GM19035 (cell line): Measurements from ENCODE around the gene ELN.
A peak's percentile ranks its signal among the peaks of the same experiment; 100 is the strongest.

ENCODE experiments used
- ATAC-seq: cut with Tn5 transposase; IDR thresholded peaks from one replicate; pipeline ENCODE4 v1.9.1; 2021; ENCODE audit not compliant: unreplicated experiment

The ELN gene

DNA sequence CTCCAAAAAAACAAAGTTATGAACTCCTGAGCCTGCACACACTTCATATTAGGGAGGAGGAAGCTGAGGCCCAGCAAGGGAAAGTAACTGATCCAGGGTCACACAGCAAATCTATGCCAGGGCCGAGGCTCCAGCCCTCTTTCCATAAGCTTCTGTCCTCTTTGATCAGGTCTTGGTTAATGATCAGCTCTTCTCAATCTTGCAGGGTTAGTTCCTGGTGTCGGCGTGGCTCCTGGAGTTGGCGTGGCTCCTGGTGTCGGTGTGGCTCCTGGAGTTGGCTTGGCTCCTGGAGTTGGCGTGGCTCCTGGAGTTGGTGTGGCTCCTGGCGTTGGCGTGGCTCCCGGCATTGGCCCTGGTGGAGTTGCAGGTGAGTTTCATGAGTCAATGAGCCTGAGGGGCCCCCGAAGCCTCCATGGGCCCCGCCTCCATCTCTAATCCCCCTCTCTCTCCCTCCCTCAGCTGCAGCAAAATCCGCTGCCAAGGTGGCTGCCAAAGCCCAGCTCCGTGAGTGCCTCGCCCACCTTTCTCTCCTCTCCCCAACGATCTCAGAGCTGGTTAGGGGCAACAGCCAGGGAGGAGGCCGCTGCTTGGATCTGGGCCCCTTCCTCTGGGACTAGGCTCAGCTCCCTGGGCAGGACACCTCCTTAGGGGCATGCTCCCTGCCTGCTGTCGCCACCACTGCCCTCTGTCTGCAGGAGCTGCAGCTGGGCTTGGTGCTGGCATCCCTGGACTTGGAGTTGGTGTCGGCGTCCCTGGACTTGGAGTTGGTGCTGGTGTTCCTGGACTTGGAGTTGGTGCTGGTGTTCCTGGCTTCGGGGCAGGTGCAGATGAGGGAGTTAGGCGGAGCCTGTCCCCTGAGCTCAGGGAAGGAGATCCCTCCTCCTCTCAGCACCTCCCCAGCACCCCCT is 32.0 kb downstream of the ELN start:
- no peak for ATAC-seq

DNA sequence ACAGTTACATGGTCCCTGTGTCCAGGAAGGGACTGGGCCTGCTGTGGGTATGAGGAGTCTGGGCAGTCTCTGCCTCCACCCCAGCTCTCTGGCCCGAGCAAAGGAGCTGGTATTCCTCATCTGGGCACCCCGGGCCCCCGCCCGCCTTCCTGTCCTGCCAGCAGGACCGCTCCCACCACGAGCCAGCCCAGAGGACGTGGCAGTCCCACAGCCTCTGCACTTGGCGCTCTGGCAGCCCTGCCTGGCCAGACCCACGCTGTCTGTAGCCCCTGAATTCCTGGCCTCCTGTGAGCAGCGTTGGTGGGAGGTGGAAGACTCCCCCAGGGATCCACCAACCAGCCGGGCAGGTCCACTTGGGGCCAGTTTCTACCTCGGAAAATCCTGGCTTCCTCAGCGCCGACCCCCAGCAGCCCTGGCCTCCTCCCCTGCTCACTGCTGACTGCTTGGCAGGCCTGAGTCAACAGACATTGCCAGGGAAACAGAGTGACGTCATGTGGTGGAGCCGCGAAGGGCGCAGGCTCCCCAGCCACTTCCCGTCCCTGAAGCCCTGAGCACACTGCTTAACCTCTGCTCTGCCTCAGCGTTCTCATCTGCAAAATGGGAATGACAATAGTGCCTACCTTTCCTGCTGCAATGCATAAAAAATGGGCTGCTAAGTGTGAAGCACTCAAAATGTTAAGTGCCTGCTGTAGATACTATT is 34.0 kb downstream of the ELN start:
- ATAC-seq = peak; percentile 71

DNA sequence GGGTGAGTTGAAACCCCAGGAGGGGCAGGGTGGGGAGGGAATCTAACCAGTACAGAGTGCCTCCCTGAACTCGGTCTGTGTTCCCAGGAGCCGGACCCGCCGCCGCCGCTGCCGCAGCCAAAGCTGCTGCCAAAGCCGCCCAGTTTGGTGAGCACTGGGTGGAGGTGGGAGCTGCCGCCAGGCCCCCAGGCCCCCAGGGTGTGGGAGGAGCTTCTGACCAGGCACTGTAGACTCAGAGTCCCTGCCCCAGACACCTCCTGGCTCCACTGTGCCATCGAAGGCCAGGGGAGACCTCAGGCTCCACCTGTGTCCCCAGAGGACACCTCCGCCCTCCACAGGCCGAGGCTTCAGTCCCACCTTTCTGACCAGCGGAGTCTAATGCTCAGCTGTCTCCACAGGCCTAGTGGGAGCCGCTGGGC is 35.3 kb downstream of the ELN start:
- no peak for ATAC-seq

DNA sequence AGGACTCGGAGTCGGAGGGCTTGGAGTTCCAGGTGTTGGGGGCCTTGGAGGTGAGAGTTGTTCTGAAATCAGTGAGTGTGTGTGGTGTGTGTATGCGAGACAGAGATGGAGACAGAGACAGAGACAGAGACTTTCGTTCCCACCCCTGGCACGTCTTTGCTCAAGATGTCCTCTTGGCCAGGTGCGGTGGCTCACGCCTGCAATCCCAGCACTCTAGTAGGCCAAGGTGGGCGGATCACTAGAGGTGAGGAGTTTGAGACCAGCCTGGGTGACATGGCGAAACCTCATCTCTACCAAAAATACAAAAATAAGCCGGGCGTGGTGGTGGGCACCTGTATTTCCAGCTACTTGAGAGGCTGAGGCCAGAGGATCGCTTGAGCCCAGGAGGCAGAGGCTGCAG is 35.7 kb downstream of the ELN start:
- no peak for ATAC-seq

DNA sequence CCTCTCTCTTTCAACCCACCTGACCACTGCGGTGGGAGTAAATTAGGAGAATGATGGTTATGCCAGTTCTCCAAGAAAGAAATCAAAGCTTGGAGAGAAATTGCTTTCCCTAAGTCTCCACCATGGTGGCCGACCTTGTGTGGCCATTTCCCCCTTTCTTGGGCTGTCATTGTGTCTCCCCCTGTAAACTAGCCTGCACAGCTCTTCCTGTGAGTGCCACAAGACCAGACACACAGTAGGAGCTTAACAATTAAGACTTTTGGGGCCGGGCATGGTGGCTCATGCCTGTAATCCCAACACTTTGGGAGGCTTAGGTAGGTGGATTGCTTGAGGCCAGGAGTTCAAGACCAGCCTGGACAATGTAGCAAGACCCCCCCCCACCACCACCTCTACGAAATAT is 36.7 kb downstream of the ELN start:
- no peak for ATAC-seq

DNA sequence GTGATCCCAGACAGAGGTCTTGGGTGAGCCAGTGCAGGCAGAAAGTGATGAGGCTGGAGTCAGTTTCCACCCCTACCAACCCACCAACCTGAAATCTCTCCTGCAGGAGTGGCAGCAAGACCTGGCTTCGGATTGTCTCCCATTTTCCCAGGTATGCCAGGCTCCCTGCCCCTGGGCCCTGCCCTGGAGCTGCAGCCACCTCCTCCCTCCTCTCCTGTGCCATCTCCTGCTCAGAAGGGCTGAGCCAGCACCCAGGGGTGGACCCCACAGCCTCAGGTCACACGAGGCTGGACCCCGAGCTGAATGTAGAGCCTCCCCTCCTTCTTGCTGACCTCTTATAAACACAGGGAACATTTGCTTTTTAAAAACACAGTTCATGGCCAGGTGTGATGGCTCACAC is 38.7 kb downstream of the ELN start:
- ATAC-seq = no peak

DNA sequence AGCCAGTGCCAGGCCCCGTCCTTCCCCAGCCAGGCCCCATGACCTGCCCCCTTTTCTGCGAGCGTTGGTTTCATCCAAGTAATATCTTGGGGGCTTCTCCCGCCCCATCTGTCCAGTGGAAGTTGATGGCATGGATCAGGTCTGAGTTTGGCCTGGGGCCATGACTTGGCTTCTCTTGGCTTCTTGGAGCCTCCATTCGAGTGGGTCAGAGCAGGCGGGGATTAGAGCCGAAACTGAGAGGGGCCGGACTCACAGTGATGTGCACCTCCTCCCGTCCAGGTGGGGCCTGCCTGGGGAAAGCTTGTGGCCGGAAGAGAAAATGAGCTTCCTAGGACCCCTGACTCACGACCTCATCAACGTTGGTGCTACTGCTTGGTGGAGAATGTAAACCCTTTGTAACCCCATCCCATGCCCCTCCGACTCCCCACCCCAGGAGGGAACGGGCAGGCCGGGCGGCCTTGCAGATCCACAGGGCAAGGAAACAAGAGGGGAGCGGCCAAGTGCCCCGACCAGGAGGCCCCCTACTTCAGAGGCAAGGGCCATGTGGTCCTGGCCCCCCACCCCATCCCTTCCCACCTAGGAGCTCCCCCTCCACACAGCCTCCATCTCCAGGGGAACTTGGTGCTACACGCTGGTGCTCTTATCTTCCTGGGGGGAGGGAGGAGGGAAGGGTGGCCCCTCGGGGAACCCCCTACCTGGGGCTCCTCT is 40.6 kb downstream of the ELN start:
- no peak for ATAC-seq

DNA sequence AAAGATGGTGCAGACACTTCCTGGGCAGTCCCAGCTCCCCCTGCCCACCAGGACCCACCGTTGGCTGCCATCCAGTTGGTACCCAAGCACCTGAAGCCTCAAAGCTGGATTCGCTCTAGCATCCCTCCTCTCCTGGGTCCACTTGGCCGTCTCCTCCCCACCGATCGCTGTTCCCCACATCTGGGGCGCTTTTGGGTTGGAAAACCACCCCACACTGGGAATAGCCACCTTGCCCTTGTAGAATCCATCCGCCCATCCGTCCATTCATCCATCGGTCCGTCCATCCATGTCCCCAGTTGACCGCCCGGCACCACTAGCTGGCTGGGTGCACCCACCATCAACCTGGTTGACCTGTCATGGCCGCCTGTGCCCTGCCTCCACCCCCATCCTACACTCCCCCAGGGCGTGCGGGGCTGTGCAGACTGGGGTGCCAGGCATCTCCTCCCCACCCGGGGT is 41.1 kb downstream of the ELN start:
- no peak for ATAC-seq

DNA sequence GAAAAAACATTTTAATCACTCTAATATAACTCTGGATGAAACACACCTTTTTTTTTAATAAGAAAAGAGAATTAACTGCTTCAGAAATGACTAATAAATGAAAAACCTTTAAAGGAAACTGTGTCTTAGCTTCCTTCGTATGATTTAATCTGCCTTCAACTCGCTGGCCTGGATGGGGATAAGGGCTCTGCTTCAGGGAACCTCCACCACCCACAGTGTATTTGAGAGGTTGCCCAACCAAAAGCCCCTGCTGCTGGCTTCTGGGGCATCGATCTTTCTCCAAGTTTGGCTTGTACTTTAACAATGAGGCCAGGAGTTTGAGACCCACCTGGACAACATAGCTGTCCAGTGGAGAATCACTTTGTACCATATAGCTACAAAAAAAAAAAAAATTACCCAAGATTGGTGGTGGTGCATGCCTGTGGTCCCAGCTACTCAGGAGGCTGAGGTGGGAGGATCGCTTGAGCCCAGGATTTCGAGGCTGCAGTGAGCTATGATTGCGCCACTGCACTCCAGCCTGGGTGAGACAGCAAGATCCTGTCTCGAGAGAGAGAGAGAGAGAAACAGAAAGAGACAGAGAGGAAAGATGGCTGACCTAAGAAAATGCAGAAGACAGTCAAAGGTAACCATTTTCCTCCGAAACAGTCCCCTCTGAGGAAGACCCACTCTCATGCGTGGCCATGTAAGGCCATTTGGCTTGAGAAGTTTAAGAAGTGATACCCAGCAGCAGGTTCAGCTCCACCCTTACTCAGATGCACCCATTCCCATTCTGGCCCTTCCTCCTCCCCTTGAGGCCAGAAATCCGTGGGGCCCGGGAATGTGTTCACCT is 42.0 kb downstream of the ELN start:
- ATAC-seq = no peak

DNA sequence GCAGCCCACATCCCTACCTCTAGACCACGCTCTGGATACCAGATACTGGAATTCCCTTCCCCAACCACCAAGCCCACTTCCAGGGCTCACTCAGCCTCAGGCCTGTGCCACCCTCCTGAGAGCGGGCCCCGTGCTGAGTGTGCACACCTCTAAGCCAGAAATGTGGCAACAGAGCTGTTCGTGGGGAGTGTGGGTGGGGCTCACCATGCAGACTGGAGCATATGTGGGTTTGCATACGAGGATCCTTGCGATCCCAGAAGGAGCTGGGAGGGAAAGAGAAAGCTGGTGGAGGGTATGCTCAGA is 42.6 kb downstream of the ELN start:
- ATAC-seq = no peak

DNA sequence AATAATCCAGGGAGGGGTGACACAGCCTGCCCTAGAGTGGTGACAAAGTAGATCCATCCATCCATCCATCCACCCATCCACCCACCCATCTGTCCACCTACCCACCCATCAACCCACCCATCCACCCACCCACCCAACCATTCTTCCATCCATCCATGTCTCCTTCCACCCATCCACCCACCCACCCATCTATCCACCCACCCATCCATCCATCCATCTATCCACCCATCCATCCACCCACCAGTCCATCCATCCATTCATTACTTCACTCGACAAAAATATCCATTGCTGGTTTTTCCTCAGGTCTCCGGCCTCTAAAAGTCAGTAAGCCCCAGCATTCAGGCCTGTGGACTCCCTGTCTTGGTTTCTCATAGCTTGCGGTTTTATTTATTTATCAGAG is 43.1 kb downstream of the ELN start:
- ATAC-seq = no peak

DNA sequence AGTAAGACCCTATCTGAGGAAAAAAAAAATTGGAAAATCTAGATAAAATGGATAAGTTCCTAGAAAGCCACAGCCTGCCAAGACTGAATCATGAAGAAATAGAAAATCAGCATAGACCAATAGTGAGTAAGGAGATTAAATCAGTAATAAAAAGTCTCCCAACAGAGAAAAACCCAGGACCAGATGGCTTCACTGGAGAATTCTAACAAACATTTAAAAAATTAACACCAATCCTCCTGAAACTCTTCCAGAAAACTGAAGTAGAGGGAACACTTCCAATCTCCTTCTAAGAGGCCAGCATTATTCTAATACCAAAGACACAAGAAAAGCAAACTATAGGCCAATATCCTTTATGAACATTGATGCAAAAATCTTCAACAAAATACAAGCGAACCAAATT is 46.8 kb downstream of the ELN start:
- no peak for ATAC-seq

DNA sequence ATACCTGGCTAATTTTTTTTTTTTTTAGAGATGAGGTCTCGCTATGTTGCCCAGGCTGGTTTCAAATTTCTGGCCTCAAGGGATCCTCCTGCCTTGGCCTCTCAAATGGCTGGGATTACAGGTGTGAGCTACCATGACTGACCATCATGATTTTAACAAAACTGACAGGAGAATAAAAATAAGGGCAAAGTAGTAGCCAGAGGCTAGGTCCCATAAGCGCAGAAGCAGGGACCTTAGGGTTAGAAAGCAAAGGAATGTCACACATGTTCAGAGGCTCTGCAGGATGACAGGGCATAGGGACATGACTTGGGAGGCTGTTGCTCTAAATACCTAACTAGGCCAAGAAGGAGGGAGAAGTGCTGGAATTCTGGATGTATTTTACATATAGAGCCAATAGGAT is 50.5 kb downstream of the ELN start:
- ATAC-seq = no peak

DNA sequence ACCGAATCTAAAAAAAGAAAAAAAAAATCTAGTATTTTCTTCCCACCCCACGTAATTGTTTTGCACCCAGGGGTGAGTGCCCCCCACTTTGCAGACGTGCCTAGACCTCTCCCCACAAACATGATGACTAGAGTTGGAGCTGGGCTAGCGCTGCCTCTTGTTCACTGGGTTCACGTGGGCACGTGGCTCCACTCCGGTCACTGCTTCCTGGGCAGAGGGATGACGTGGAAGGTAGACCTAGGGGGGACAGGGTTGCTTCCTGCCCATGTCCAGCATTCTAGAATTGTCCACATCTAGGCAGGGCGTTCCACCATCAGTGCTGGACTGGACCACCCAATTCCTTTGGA is 54.8 kb downstream of the ELN start:
- ATAC-seq = no peak

DNA sequence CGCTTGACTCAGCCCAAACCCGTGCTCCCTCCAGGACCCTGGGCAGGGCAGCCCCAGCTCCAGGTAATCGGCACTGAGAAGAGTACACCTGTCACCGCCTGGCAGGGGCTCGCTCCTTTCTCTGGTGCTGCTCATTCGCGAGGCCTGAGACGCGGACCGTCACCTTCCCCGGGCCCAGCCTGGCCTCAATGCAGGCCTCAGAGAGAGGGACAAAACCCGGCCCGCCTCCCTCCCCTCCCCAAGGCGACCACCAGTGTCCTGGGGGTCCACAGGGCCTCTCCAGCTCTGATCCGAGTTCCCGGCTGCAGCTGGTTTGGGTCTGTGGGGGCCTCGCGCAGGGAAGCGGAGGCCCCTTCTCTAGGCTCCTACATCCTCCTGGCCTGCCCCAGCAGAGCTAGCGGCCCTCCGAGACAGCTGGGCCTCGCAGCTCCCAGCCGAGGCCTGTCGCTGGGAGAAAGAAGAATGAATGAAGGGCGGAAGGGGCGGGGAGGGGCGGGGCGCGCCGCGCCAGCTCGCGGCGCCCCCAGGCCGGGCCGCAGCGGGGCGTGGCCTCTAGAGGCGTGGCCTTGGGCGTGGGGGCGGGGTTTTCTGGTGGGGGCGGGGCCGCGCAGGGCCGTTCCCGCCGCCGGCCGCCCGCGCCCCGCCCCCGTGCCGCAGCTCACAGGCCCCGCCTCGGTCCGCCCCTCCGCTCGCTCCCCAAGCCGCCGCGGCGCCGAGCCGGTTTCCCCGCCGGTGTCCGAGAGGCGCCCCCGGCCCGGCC is 55.3 kb downstream of the ELN start, which contains the start of gene LIMK1:
Gene LIMK1 (plus strand): TSS at position 688 of the 760 bp plus-strand sequence. CDS start 187 bp downstream, outside the sequence.
- ATAC-seq = peak; percentile 69

DNA sequence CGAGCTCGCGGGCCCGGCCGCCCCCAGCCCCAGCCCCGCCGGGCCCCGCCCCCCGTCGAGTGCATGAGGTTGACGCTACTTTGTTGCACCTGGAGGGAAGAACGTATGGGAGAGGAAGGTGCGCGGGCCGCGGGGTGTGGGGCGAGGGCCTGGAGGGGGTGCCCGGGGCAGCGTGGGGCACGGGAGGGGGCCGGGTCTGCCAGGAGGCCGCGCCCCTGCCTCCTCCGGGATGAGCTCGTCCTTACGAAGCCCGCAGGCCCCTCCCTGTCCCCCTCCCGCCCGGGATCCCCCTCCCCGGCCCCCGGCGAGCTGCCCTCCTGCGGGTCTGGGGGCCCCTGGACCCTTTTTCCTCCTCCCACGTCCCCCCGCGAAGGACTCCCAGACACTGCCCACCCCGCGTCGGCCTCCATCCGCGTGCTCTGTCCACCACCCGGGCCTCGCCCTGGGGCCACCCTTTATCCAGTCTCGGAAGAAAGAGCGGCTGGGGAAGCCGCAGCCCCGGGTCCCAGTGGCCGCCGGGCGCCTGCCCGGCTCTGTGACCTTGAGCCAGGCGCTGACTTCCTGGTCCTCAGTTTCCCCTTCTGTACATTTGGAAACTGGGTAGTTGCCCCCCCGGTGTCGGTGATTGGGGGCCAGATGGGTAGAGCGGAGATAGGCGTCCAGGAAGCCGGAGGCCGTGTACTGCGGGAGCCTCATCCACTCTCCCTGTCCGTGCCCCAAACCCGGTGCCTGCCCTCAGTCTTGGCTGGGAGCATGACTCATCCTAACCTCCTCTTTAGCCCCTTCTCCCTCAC is 56.2 kb downstream of the ELN start:
- ATAC-seq = peak; percentile 42

DNA sequence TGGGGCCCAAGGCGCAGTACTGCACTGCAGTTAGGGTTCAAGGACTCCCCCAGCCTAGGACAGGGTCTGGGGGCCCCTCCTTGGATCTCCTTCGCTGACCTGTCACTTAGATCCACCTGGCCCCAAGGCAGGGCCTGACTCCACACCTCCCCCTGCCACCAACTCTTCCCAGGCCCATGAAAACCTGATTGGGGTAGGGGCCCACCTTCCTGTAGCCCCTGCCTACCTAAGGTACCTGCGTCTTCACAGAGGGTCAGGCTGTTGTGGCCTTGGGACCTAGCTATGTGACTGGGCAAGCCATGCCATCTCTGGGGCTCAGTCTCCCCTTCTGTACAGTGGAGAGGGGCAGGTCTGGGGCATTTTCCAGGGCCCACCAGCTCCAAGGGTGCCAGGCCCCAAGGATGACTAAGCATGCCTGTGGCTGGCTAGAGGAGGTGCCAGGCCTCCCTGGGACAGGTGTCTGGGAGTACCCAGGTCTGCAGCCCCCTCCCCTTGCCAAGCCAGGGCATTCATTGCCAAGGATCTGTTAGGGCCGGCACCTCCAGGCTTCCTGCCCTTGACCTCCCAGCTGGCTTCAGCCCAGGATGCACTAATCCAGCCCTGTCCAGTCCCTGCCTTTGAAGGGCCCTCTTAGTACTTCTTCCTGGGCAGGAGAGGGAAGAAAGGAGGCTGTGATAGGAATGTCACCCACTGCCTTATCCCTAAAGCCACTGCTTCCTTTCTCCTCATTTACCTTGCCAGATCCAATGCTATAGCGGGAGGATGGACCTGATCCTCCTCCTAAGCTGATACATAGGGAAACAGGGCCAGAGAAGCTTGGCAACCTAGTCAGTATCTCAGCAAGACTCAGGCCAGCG is 57.0 kb downstream of the ELN start:
- ATAC-seq = no peak

DNA sequence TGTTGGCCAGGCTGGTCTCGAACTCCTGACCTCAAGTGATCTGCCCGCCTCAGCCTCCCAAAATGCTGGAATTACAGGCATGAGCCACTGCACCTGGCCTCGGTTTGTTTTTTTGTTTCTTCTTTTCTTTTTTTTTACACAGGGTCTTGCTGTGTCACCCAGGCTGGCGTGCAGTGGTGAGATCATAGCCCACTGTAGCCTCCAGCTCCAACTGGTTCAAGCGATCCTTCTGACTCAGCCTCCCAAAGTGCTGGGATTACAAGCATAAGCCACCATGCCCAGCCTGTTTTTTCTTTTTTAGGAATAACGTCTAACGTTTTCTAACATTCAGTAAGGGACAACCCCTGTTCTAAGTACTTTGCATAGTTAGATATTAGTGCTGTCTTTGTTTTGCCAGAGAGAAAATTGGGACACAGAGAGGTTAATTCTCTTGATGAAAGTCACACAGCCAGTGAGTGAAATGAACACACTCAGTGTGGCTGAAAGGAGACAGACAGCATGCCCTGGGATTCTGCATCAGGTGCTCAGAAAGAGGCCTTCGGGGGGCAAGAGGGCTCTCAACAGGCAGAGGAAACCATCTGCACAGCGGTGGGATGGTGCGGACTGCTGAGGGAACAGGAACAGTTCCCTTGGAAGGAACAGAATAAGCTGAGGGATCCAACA is 59.9 kb downstream of the ELN start:
- no peak for ATAC-seq
